Neural cell (in vitro differentiated cells): ENCODE data around the gene UCKL1.

Source experiments
- CTCF ChIP-seq: fragments of 450-650 bp; IDR thresholded peaks from 2 replicates; pipeline ENCODE4 v1.5.1; 2014; ENCODE audit warnings: antibody characterized with exemption, mild to moderate bottlenecking, moderate library complexity; ENCODE audit not compliant: poor library complexity, severe bottlenecking
- EZH2 ChIP-seq: fragments of 200-600, 300-800 bp; shearing (Covaris generic), sonication (generic); IDR thresholded peaks from 2 replicates; pipeline ENCODE4 v1.6.1; 2014; ENCODE audit warnings: antibody characterized with exemption, low read length, borderline replicate concordance, mild to moderate bottlenecking; ENCODE audit not compliant: insufficient read depth, poor library complexity, severe bottlenecking
- POLR2AphosphoS5 ChIP-seq: IDR thresholded peaks from 2 replicates; pipeline ENCODE4 v1.6.1; 2012
- RAD21 ChIP-seq: fragments of 450-650 bp; conservative IDR thresholded peaks from 2 replicates; pipeline ENCODE4 v1.6.1; 2014; ENCODE audit warnings: antibody characterized with exemption, mild to moderate bottlenecking, moderate library complexity
- REST ChIP-seq: IDR thresholded peaks from 2 replicates; pipeline ENCODE4 v1.6.1; 2012; ENCODE audit warnings: borderline replicate concordance
- SMC3 ChIP-seq: fragments of 450-650 bp; conservative IDR thresholded peaks from 2 replicates; pipeline ENCODE4 v1.6.1; 2014; ENCODE audit warnings: antibody characterized with exemption, mild to moderate bottlenecking, moderate library complexity; ENCODE audit not compliant: poor library complexity
- TAF1 ChIP-seq: IDR thresholded peaks from 2 replicates; pipeline ENCODE4 v1.6.1; 2012; ENCODE audit warnings: low read depth

GRCh38 chr20:63943808-63944077, 12.5 kb downstream of the UCKL1 start:
- no peak for TF ChIP-seq CTCF
- no peak for TF ChIP-seq EZH2
- TF ChIP-seq TAF1: no peak
- TF ChIP-seq SMC3: no peak
- no peak for TF ChIP-seq POLR2AphosphoS5
- TF ChIP-seq REST: no peak
- TF ChIP-seq RAD21: no peak
